Measurements from ENCODE around the gene OSBPL8.

Gene OSBPL8

DNA sequence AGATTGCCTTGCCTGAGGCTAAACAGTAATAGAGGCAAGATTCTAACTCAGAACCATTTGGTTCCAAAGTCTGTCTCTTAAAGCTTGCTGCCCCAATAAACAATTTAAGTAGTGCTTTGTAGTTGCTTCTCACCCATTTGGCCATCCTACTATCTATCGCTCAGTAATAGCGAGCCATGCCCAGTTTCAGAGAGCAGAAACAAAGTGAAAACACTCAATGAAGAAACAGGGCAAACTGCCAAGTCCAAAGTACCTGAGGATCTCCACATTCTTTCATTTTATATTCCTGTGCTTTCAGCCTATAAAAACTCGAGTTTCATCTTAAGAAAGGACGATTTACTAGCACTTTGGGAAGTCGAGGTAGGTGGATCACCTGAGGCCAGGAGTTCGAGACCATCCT lies 108.0 kb downstream of the OSBPL8 start:
- Histone ChIP-seq H3K27me3 (ENCODE audit: control insufficient read depth in 2 of 2, insufficient read depth in 2 of 2, low read length in 2 of 2) (no peaks in the 10 kb centered on the region), H3K36me3 (ENCODE audit: control insufficient read depth in 2 of 2, insufficient read depth in 2 of 2, low read length in 2 of 2) (peaks cover 0 to 7% of the 10 kb centered on the region in 2 donors), H3K9ac (ENCODE audit: low read depth in 1 of 2, low read length in 2 of 2) (no peak overlapping the region), H3K9me3 (ENCODE audit: control insufficient read depth in 2 of 2, low read length in 2 of 2) (no peaks in the 10 kb centered on the region), H3K4me1 (ENCODE audit: control insufficient read depth in 2 of 2, insufficient read depth in 2 of 2, low read length in 2 of 2) (no peaks in the 10 kb centered on the region), H3K27ac (ENCODE audit: low read depth in 2 of 2, low read length in 2 of 2) (no peak overlapping the region), H3K4me3 (ENCODE audit: low read length in 2 of 2) (no peak overlapping the region)

DNA sequence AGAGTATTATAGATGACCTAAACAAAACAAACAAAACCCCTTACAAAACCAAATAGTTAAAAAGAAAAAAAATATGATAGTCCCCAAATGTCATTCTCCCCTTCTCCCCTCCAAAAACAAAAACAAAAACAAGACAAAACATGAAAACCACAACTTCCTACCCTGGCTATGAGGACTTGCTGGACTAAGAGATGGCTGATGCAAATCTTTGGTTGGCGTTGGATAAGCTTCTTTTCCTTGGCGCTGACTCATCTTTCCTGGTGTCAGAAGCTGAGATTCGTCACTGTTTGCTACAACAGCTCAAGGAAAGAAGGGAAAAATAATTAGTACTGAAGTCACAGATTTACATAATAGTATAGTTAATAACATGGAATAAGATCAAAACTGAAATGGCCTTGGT lies 108.9 kb downstream of the OSBPL8 start:
- H3K4me1 ChIP-seq (ENCODE audit: control insufficient read depth in 2 of 2, insufficient read depth in 2 of 2, low read length in 2 of 2) = no peaks in the 10 kb centered on the region
- no peaks in the 10 kb centered on the region for H3K9me3 ChIP-seq (ENCODE audit: control insufficient read depth in 2 of 2, low read length in 2 of 2)
- H3K36me3 ChIP-seq (ENCODE audit: control insufficient read depth in 2 of 2, insufficient read depth in 2 of 2, low read length in 2 of 2) = peaks cover 0 to 7% of the 10 kb centered on the region in 2 donors
- no peaks in the 10 kb centered on the region for H3K27me3 ChIP-seq (ENCODE audit: control insufficient read depth in 2 of 2, insufficient read depth in 2 of 2, low read length in 2 of 2)
- no peak overlapping the region for H3K9ac ChIP-seq (ENCODE audit: low read depth in 1 of 2, low read length in 2 of 2)
- H3K27ac ChIP-seq (ENCODE audit: low read depth in 2 of 2, low read length in 2 of 2) = no peak overlapping the region
- no peak overlapping the region for H3K4me3 ChIP-seq (ENCODE audit: low read length in 2 of 2)

DNA sequence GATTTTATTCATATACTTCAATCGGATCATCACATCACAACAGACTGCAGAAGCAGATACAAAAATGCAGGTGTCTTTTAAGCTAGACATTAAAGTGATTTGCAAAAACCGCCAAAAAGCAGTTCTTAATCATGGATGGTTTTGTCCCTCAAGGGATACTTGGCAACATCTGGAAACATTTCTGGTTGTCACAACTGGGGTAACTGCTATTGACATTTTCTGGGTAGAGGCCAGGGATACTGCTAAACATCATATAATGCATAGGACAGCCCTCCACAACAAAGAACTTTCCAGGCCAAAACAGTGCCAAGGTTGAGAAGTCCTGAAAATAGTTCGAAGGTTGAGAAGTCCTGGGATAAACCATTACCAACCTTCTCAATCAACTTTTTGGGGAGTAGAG lies 109.6 kb downstream of the OSBPL8 start:
- peaks cover 0 to 7% of the 10 kb centered on the region in 2 donors for H3K36me3 ChIP-seq (ENCODE audit: control insufficient read depth in 2 of 2, insufficient read depth in 2 of 2, low read length in 2 of 2)
- no peaks in the 10 kb centered on the region for H3K9me3 ChIP-seq (ENCODE audit: control insufficient read depth in 2 of 2, low read length in 2 of 2)
- no peak overlapping the region for H3K9ac ChIP-seq (ENCODE audit: low read depth in 1 of 2, low read length in 2 of 2)
- H3K27ac ChIP-seq (ENCODE audit: low read depth in 2 of 2, low read length in 2 of 2) = no peak overlapping the region
- H3K4me1 ChIP-seq (ENCODE audit: control insufficient read depth in 2 of 2, insufficient read depth in 2 of 2, low read length in 2 of 2) = no peaks in the 10 kb centered on the region
- no peaks in the 10 kb centered on the region for H3K27me3 ChIP-seq (ENCODE audit: control insufficient read depth in 2 of 2, insufficient read depth in 2 of 2, low read length in 2 of 2)
- H3K4me3 ChIP-seq (ENCODE audit: low read length in 2 of 2) = no peak overlapping the region

DNA sequence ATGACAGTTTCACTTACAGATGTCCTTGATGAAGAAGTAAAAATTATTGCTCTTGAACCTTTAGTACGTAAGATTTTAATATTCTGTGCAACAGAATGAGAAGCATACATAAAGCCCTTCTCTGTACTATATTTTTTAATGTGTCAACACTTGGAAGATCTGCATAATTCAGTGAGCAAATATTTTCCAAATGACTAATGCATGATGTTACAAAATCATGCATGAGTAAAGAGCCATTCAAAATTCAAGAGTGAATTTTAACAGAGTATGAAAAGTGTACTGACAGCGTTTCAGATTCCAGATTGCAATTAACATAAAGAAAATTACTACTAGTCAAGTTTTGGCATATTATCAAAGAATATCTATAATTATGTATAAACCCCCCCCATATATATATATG lies 110.0 kb downstream of the OSBPL8 start:
- Histone ChIP-seq H3K9ac (ENCODE audit: low read depth in 1 of 2, low read length in 2 of 2) (no peak overlapping the region), H3K36me3 (ENCODE audit: control insufficient read depth in 2 of 2, insufficient read depth in 2 of 2, low read length in 2 of 2) (peaks cover 0 to 7% of the 10 kb centered on the region in 2 donors), H3K4me3 (ENCODE audit: low read length in 2 of 2) (no peak overlapping the region), H3K27ac (ENCODE audit: low read depth in 2 of 2, low read length in 2 of 2) (no peak overlapping the region), H3K9me3 (ENCODE audit: control insufficient read depth in 2 of 2, low read length in 2 of 2) (no peaks in the 10 kb centered on the region), H3K27me3 (ENCODE audit: control insufficient read depth in 2 of 2, insufficient read depth in 2 of 2, low read length in 2 of 2) (no peaks in the 10 kb centered on the region), H3K4me1 (ENCODE audit: control insufficient read depth in 2 of 2, insufficient read depth in 2 of 2, low read length in 2 of 2) (no peaks in the 10 kb centered on the region)

DNA sequence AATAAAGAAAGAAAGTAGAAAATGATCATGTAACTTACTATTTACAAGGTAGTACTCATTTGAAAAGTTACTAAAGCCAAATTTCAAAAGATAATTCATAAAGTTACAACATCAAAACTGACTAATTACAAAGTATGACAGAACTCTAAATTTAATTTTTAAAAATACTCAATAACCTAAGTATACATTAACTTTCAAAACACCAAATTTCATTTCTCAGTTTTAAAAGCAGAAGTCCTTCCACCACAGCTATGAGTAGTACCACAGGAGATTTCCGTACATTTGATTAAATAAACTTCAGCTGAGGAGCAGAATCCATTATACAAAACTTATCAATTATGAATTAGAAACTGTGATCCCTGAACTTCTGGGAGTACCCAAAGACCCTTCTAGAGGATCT lies 110.6 kb downstream of the OSBPL8 start:
- Histone ChIP-seq H3K4me3 (ENCODE audit: low read length in 2 of 2) (no peak overlapping the region), H3K36me3 (ENCODE audit: control insufficient read depth in 2 of 2, insufficient read depth in 2 of 2, low read length in 2 of 2) (peaks cover 0 to 7% of the 10 kb centered on the region in 2 donors), H3K4me1 (ENCODE audit: control insufficient read depth in 2 of 2, insufficient read depth in 2 of 2, low read length in 2 of 2) (no peaks in the 10 kb centered on the region), H3K9me3 (ENCODE audit: control insufficient read depth in 2 of 2, low read length in 2 of 2) (no peaks in the 10 kb centered on the region), H3K9ac (ENCODE audit: low read depth in 1 of 2, low read length in 2 of 2) (no peak overlapping the region), H3K27me3 (ENCODE audit: control insufficient read depth in 2 of 2, insufficient read depth in 2 of 2, low read length in 2 of 2) (no peaks in the 10 kb centered on the region), H3K27ac (ENCODE audit: low read depth in 2 of 2, low read length in 2 of 2) (no peak overlapping the region)

DNA sequence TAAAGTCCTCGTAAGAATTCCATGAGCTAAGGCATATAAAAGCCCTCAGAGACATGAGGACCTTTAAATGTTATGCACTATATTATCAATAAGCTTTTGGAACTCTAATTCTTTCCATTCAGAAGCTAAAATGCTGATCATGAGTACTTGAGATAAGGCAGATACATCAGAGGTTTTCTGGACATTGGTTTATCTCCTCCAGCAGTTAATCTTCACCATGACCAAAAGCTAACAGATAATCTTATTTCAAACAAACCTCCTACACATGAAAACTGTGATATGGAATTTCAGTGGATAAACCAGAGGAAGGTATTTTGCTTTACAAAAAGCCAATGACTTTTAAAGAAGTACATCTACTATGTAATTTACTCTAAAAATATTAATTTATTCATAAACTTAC lies 113.5 kb downstream of the OSBPL8 start:
- Histone ChIP-seq H3K36me3 (ENCODE audit: control insufficient read depth in 2 of 2, insufficient read depth in 2 of 2, low read length in 2 of 2) (peaks cover 0 to 7% of the 10 kb centered on the region in 2 donors), H3K9me3 (ENCODE audit: control insufficient read depth in 2 of 2, low read length in 2 of 2) (no peaks in the 10 kb centered on the region), H3K27ac (ENCODE audit: low read depth in 2 of 2, low read length in 2 of 2) (no peak overlapping the region), H3K9ac (ENCODE audit: low read depth in 1 of 2, low read length in 2 of 2) (no peak overlapping the region), H3K4me3 (ENCODE audit: low read length in 2 of 2) (no peak overlapping the region), H3K4me1 (ENCODE audit: control insufficient read depth in 2 of 2, insufficient read depth in 2 of 2, low read length in 2 of 2) (no peaks in the 10 kb centered on the region), H3K27me3 (ENCODE audit: control insufficient read depth in 2 of 2, insufficient read depth in 2 of 2, low read length in 2 of 2) (no peaks in the 10 kb centered on the region)

DNA sequence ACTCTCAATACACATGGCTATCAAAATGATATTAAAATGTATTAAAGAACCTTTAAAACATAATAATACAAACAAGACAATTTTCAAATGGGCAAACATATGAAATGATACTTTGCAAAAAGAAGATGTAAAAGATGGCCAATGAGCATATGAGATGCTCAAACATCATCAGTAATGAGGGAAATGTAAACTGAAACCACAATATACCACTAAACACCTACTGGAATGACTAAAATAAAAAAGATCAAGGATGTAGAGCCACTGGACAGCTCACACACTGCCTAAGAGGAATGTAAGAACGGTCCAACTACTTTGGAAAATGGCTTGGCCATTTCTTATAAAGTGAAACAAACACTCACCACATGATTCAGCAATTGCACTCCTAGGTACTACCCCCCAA lies 114.1 kb downstream of the OSBPL8 start:
- H3K36me3 ChIP-seq (ENCODE audit: control insufficient read depth in 2 of 2, insufficient read depth in 2 of 2, low read length in 2 of 2) = peaks cover 0 to 7% of the 10 kb centered on the region in 2 donors
- no peak overlapping the region for H3K4me3 ChIP-seq (ENCODE audit: low read length in 2 of 2)
- H3K27ac ChIP-seq (ENCODE audit: low read depth in 2 of 2, low read length in 2 of 2) = no peak overlapping the region
- H3K9me3 ChIP-seq (ENCODE audit: control insufficient read depth in 2 of 2, low read length in 2 of 2) = no peaks in the 10 kb centered on the region
- no peaks in the 10 kb centered on the region for H3K4me1 ChIP-seq (ENCODE audit: control insufficient read depth in 2 of 2, insufficient read depth in 2 of 2, low read length in 2 of 2)
- H3K9ac ChIP-seq (ENCODE audit: low read depth in 1 of 2, low read length in 2 of 2) = no peak overlapping the region
- no peaks in the 10 kb centered on the region for H3K27me3 ChIP-seq (ENCODE audit: control insufficient read depth in 2 of 2, insufficient read depth in 2 of 2, low read length in 2 of 2)

DNA sequence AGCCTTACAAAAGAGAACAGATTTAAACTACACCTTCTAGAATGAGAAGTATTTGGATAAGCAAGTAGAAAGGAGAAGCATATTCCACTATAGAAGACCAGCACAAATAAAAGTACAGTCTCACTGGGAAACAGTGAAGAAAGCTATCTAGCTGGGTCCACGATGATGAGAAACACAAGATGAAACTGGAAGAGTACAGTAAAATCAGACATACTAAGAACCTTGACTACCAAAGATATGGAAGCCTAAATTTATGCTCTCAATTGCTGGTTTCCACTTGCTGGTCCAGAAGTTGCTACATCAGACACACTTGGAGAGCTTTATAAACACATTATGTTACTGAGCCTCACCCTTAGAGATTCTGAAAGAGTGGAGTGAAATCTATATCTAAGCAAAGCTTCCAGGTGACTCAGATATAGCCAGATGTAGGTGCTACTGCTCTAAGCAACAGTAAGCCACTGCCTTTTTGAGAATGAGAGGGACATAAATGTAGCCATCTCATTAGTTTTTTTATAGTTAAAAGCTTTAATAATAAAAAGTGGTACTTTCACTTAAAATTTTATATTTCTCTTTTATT lies 115.1 kb downstream of the OSBPL8 start:
- no peaks in the 10 kb centered on the region for H3K4me1 ChIP-seq (ENCODE audit: control insufficient read depth in 2 of 2, insufficient read depth in 2 of 2, low read length in 2 of 2)
- H3K27ac ChIP-seq (ENCODE audit: low read depth in 2 of 2, low read length in 2 of 2) = no peak overlapping the region
- no peaks in the 10 kb centered on the region for H3K27me3 ChIP-seq (ENCODE audit: control insufficient read depth in 2 of 2, insufficient read depth in 2 of 2, low read length in 2 of 2)
- H3K4me3 ChIP-seq (ENCODE audit: low read length in 2 of 2) = no peak overlapping the region
- H3K9me3 ChIP-seq (ENCODE audit: control insufficient read depth in 2 of 2, low read length in 2 of 2) = no peaks in the 10 kb centered on the region
- H3K9ac ChIP-seq (ENCODE audit: low read depth in 1 of 2, low read length in 2 of 2) = no peak overlapping the region
- peaks cover 0 to 4% of the 10 kb centered on the region in 2 donors for H3K36me3 ChIP-seq (ENCODE audit: control insufficient read depth in 2 of 2, insufficient read depth in 2 of 2, low read length in 2 of 2)

DNA sequence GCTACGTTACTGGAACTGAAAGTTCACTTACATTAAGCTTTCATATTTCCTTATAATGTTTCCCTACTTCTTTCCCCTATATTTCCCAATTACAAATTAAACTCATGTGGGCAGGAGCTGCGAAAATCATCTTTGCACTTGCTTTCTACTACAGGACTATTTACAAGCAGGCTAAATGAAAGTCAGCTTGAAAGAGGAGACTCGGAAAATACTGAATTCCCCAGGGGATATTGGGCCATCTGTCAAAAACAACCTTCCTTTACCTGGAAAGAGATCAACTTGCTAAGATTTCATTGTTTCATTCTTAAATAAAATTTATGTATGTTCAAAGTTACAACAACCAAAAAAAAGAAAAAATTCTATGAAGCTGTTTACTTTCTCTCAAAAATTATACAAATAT lies 118.6 kb downstream of the OSBPL8 start:
- Histone ChIP-seq H3K27ac (ENCODE audit: low read depth in 2 of 2, low read length in 2 of 2) (no peak overlapping the region), H3K4me1 (ENCODE audit: control insufficient read depth in 2 of 2, insufficient read depth in 2 of 2, low read length in 2 of 2) (no peaks in the 10 kb centered on the region), H3K9me3 (ENCODE audit: control insufficient read depth in 2 of 2, low read length in 2 of 2) (no peaks in the 10 kb centered on the region)

DNA sequence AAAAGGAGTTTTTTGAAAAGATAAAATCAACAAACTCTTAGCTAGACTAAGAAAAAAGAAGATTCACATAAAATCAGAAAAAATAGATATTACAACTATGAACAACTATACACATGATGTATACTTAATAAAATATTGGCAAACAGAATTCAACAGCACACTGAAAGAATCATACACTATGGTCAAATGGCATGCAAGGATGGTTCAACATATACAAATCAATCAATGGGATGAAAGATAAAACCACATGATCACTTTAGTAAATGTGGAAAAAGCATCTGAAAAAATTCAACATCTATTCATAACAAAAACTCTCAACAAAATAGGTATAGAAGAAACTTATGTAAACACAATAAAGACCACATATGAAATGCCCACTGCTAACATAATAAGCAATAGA lies 126.8 kb downstream of the OSBPL8 start:
- Histone ChIP-seq H3K9ac (ENCODE audit: low read depth in 1 of 2, low read length in 2 of 2) (no peak overlapping the region), H3K4me1 (ENCODE audit: control insufficient read depth in 2 of 2, insufficient read depth in 2 of 2, low read length in 2 of 2) (no peaks in the 10 kb centered on the region), H3K27ac (ENCODE audit: low read depth in 2 of 2, low read length in 2 of 2) (no peak overlapping the region), H3K36me3 (ENCODE audit: control insufficient read depth in 2 of 2, insufficient read depth in 2 of 2, low read length in 2 of 2) (no peaks in the 10 kb centered on the region), H3K4me3 (ENCODE audit: low read length in 2 of 2) (no peak overlapping the region), H3K9me3 (ENCODE audit: control insufficient read depth in 2 of 2, low read length in 2 of 2) (peaks cover 0 to 2% of the 10 kb centered on the region in 2 donors), H3K27me3 (ENCODE audit: control insufficient read depth in 2 of 2, insufficient read depth in 2 of 2, low read length in 2 of 2) (no peaks in the 10 kb centered on the region)

More for the DNA sequence above, 118.6 kb downstream of the OSBPL8 start:
- Histone ChIP-seq H3K9ac (ENCODE audit: low read depth in 1 of 2, low read length in 2 of 2) (no peak overlapping the region), H3K36me3 (ENCODE audit: control insufficient read depth in 2 of 2, insufficient read depth in 2 of 2, low read length in 2 of 2) (no peaks in the 10 kb centered on the region), H3K4me3 (ENCODE audit: low read length in 2 of 2) (no peak overlapping the region), H3K27me3 (ENCODE audit: control insufficient read depth in 2 of 2, insufficient read depth in 2 of 2, low read length in 2 of 2) (no peaks in the 10 kb centered on the region)

DNA sequence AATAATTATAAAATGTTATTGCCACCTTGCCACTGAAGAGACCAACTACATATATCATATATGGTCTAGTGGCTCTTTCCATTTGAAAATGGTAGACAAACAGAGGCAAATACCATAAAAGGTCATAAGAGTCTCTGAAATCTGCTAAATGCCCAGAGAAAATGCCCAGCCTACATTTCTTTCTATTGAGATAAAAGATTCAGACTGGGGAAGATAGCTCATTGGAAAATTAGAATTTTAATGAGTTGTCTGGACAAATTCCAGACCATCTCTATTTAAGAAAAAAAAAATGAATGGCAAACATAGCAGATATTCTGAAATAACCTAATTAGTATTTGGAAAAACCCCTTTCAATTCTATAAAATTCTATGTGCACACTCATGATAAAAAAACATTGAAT lies 131.5 kb downstream of the OSBPL8 start:
- peaks cover 0 to 5% of the 10 kb centered on the region in 2 donors for H3K9me3 ChIP-seq (ENCODE audit: control insufficient read depth in 2 of 2, low read length in 2 of 2)
- H3K36me3 ChIP-seq (ENCODE audit: control insufficient read depth in 2 of 2, insufficient read depth in 2 of 2, low read length in 2 of 2) = no peaks in the 10 kb centered on the region
- no peak overlapping the region for H3K27ac ChIP-seq (ENCODE audit: low read depth in 2 of 2, low read length in 2 of 2)
- H3K9ac ChIP-seq (ENCODE audit: low read depth in 1 of 2, low read length in 2 of 2) = no peak overlapping the region
- H3K4me1 ChIP-seq (ENCODE audit: control insufficient read depth in 2 of 2, insufficient read depth in 2 of 2, low read length in 2 of 2) = no peaks in the 10 kb centered on the region
- no peaks in the 10 kb centered on the region for H3K27me3 ChIP-seq (ENCODE audit: control insufficient read depth in 2 of 2, insufficient read depth in 2 of 2, low read length in 2 of 2)
- no peak overlapping the region for H3K4me3 ChIP-seq (ENCODE audit: low read length in 2 of 2)
